ENCODE results near the gene BAZ1A. TPM values are rescaled to one million over a fixed set of nuclear protein-coding genes. Genes with fewer than 3 reads are reported as not detected.

Gene BAZ1A
- total RNA-seq, 1 experiment from 2014 or later = 17.3 TPM

DNA sequence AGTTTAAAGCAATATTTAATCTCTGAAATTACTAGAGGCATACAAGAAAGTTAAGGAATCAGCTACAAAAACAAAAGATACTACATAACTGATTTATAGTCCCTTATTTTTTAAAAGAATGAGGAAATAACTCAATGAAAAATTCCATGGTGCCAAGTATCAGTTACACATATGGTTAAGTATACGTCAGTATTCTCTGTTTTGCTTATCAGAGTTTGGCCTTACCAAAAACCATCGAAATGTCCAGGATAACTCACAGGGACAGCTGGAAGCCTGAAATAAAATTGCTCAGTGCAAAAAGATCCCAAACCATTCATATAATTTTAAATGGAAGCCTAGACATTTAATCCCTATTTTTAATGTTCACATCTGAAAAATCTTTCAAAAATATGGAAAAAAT lies 164.4 kb downstream of the BAZ1A start:
- ChIA-PET POLR2A (ENCODE audit: unreplicated experiment) (no interaction called here), CTCF (interaction anchor here (0.6 kb wide), 2 partner anchors 11 to 34 kb away, joined by 3 to 6 read pairs; no protein-coding TSS in a partner anchor)
- Histone ChIP-seq H3K27ac (no peak overlapping the region), H3K4me3 (no peak overlapping the region), H3K4me1 (replicated peaks; ENCODE audit: insufficient read depth) (peaks cover 7% of the 10 kb centered on the region), H4K20me1 (ENCODE audit: insufficient read depth) (no peaks in the 10 kb centered on the region), H3K79me2 (ENCODE audit: low read depth) (peaks cover 13% of the 10 kb centered on the region), H3K27me3 (ENCODE audit: insufficient read depth, low read depth) (no peaks in the 10 kb centered on the region), H3F3A (ENCODE audit: insufficient read depth, low read depth) (peaks cover 7% of the 10 kb centered on the region), H3K9me3 (ENCODE audit: insufficient read depth, low read depth) (no peaks in the 10 kb centered on the region), H3K4me2 (no peak overlapping the region), H3K9me2 (ENCODE audit: insufficient read depth) (no peaks in the 10 kb centered on the region; the same call in 1 of the 2 replicates), H2AFZ (no peak overlapping the region), H3K36me3 (ENCODE audit: low read depth) (no peaks in the 10 kb centered on the region)
- intact Hi-C loops (cut with micrococcal nuclease; ENCODE audit: unreplicated experiment) = loop anchor here (5.0 kb wide), 1 partner anchor 33 kb away; no protein-coding TSS in a partner anchor
- DNase-seq = no peak
- no TSS peak for BruUV-seq (replicated peaks)
- TF ChIP-seq, protein P1, sequence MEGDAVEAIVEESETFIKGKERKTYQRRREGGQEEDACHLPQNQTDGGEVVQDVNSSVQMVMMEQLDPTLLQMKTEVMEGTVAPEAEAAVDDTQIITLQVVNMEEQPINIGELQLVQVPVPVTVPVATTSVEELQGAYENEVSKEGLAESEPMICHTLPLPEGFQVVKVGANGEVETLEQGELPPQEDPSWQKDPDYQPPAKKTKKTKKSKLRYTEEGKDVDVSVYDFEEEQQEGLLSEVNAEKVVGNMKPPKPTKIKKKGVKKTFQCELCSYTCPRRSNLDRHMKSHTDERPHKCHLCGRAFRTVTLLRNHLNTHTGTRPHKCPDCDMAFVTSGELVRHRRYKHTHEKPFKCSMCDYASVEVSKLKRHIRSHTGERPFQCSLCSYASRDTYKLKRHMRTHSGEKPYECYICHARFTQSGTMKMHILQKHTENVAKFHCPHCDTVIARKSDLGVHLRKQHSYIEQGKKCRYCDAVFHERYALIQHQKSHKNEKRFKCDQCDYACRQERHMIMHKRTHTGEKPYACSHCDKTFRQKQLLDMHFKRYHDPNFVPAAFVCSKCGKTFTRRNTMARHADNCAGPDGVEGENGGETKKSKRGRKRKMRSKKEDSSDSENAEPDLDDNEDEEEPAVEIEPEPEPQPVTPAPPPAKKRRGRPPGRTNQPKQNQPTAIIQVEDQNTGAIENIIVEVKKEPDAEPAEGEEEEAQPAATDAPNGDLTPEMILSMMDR (conservative IDR thresholded peaks at IDR 0.05) = no peak
- TF ChIP-seq EZH2 (IDR thresholded peaks at IDR 0.05; ENCODE audit: low read depth) = no peak

DNA sequence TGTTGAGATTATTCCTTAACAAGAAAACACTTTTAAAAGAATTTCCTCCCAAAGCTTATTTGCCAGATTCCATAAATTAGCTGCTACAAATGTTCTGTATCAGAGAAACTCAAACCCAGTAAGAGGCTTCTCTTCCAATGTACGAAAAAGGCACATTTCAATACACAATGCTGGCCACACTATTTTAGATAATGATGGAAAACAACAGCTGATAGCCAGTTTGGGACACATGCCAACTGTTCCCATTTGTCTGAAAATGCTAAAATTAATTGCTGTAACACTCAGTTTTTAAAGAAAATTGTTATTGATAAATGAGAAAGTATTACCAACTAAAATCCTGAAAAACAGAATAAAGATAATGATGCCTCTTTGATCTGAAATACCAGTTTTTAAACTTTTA lies 165.2 kb downstream of the BAZ1A start:
- H3K4me2 ChIP-seq = no peak overlapping the region
- no peaks in the 10 kb centered on the region; the same call in 1 of the 2 replicates for H3K9me2 ChIP-seq (ENCODE audit: insufficient read depth)
- intact Hi-C loops (cut with micrococcal nuclease; ENCODE audit: unreplicated experiment) = loop anchor here (5.0 kb wide), 1 partner anchor 33 kb away; no protein-coding TSS in a partner anchor
- H4K20me1 ChIP-seq (ENCODE audit: insufficient read depth) = no peaks in the 10 kb centered on the region
- no peak overlapping the region for H3K27ac ChIP-seq
- H2AFZ ChIP-seq = no peak overlapping the region
- TF ChIP-seq EZH2 (IDR thresholded peaks at IDR 0.05; ENCODE audit: low read depth) = no peak
- TF ChIP-seq, protein P1 (conservative IDR thresholded peaks at IDR 0.05) = no peak
- H3F3A ChIP-seq (ENCODE audit: insufficient read depth, low read depth) = peaks cover 3% of the 10 kb centered on the region
- H3K79me2 ChIP-seq (ENCODE audit: low read depth) = peaks cover 13% of the 10 kb centered on the region
- ChIA-PET CTCF (no interaction called here), POLR2A (ENCODE audit: unreplicated experiment) (no interaction called here)
- no peaks in the 10 kb centered on the region for H3K27me3 ChIP-seq (ENCODE audit: insufficient read depth, low read depth)
- no peak for DNase-seq
- H3K36me3 ChIP-seq (ENCODE audit: low read depth) = no peaks in the 10 kb centered on the region
- BruUV-seq (replicated peaks) = no TSS peak
- peaks cover 7% of the 10 kb centered on the region for H3K4me1 ChIP-seq (replicated peaks; ENCODE audit: insufficient read depth)
- no peaks in the 10 kb centered on the region for H3K9me3 ChIP-seq (ENCODE audit: insufficient read depth, low read depth)
- no peak overlapping the region for H3K4me3 ChIP-seq

DNA sequence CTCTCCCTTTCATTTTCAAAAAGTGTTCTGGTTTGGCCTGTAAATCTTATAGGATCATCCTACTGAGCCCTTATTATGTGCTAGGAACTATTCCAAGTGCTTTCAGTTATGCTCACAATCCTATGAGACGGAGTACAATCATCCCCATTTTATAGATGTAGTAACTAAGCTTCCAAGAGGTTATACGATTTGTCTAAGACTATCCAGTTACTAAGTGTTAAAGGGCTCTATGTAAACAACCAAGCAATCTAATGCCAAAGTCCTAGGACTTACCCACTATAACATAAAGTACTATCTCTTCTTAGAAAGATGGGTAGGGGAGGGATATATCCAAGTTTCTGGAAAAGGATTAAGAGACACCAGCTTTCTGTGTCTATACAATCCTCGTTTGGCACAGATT lies 167.4 kb downstream of the BAZ1A start:
- CTCF ChIA-PET = no interaction called here
- Histone ChIP-seq H3K9me3 (ENCODE audit: insufficient read depth, low read depth) (no peaks in the 10 kb centered on the region), H3K4me2 (no peak overlapping the region), H3K27ac (no peak overlapping the region), H3K79me2 (ENCODE audit: low read depth) (peaks cover 8% of the 10 kb centered on the region), H4K20me1 (ENCODE audit: insufficient read depth) (no peaks in the 10 kb centered on the region), H2AFZ (no peak overlapping the region), H3K4me1 (replicated peaks; ENCODE audit: insufficient read depth) (no peaks in the 10 kb centered on the region), H3K9me2 (ENCODE audit: insufficient read depth) (no peaks in the 10 kb centered on the region; the same call in 1 of the 2 replicates), H3K27me3 (ENCODE audit: insufficient read depth, low read depth) (no peaks in the 10 kb centered on the region), H3F3A (ENCODE audit: insufficient read depth, low read depth) (peaks cover 3% of the 10 kb centered on the region; the same call in 1 of the 2 replicates), H3K36me3 (ENCODE audit: low read depth) (no peaks in the 10 kb centered on the region), H3K4me3 (no peak overlapping the region)
- BruUV-seq (replicated peaks) = no TSS peak
- no peak for DNase-seq
- POLR2A ChIA-PET (ENCODE audit: unreplicated experiment) = no interaction called here
- intact Hi-C loops (cut with micrococcal nuclease; ENCODE audit: unreplicated experiment) = no loop called here
- TF ChIP-seq, protein P1 (conservative IDR thresholded peaks at IDR 0.05) = no peak
- no peak for TF ChIP-seq EZH2 (IDR thresholded peaks at IDR 0.05; ENCODE audit: low read depth)

Other genes starting within 250 kb of the BAZ1A start
- gene SNX6, start 245.2 kb downstream of the BAZ1A start, total RNA-seq (2021) = 43.0 and 51.8 TPM in 2 replicates
- gene CFL2, start 160.8 kb downstream of the BAZ1A start, total RNA-seq (2021) = 18.5 and 30.5 TPM in 2 replicates
- 34.0 and 44.5 TPM in 2 replicates for gene SRP54, start 107.6 kb upstream of the BAZ1A start, total RNA-seq (2021)
- 31.6 and 34.4 TPM in 2 replicates for gene FAM177A1, start 170.9 kb upstream of the BAZ1A start, total RNA-seq (2021)
- gene PPP2R3C, start 246.6 kb upstream of the BAZ1A start, total RNA-seq (2021) = 13.3 and 15.4 TPM in 2 replicates
- gene PRORP, start 247.2 kb upstream of the BAZ1A start, total RNA-seq (2021) = 18.2 and 24.7 TPM in 2 replicates